PC-9 (cell line): ENCODE results near the gene PPP1R9B. TPM values are rescaled to one million over a fixed set of nuclear protein-coding genes. Genes with fewer than 3 reads are reported as not detected.

Experiments
- BruUV-seq: library from RNA; stranded (reverse); fragments of 400-500 nt; replicated peaks from 2 replicates; lab custom pipeline; 2021; lab: Mats Ljungman, UMichigan
- CTCF ChIA-PET: fragments of 300-600 bp; sonication (Branson Sonifier 250); formaldehyde crosslinking; loops from one replicate; lab custom pipeline; 2022; ENCODE audit warnings: antibody characterized with exemption; lab: Charles Lee
- POLR2A ChIA-PET: fragments of 300-600 bp; sonication (Branson Sonifier 250); formaldehyde crosslinking; loops from one replicate; lab custom pipeline; 2022; ENCODE audit warnings: antibody characterized with exemption; ENCODE audit not compliant: unreplicated experiment; lab: Charles Lee
- DNase-seq, 2 experiments: peaks; one replicate each; pipeline versions ENCODE4 v3.0.0 to v3.0.0-alpha.2; 2015 to 2022; ENCODE audit warnings: mixed read lengths in 1 of 2
- H2AFZ ChIP-seq: fragments of 200-600 bp; sonication (generic); 2 replicates; pipeline ENCODE4 v1.8.1; 2017; ENCODE audit warnings: antibody characterized with exemption
- H3F3A ChIP-seq: fragments of 200-600 bp; sonication (generic); 2 replicates; pipeline ENCODE4 v1.8.1; 2017; ENCODE audit warnings: antibody characterized with exemption, mild to moderate bottlenecking, low read depth; ENCODE audit not compliant: insufficient read depth
- H3K27ac ChIP-seq: fragments of 200-600 bp; sonication (generic); 2 replicates; pipeline ENCODE4 v1.6.1; 2016; ENCODE audit warnings: mixed run types
- H3K27me3 ChIP-seq: fragments of 200-600 bp; sonication (generic); 2 replicates; pipeline ENCODE4 v1.6.1; 2016; ENCODE audit warnings: low read depth, mixed run types; ENCODE audit not compliant: insufficient read depth
- H3K36me3 ChIP-seq: fragments of 200-600 bp; sonication (generic); 2 replicates; pipeline ENCODE4 v1.6.1; 2016; ENCODE audit warnings: low read depth, mixed run types
- H3K4me1 ChIP-seq: fragments of 200-600 bp; sonication (generic); replicated peaks from 2 replicates; pipeline ENCODE4 v1.6.1; 2016; ENCODE audit warnings: mixed run types; ENCODE audit not compliant: insufficient read depth
- H3K4me2 ChIP-seq: fragments of 200-600 bp; sonication (generic); 2 replicates; pipeline ENCODE4 v1.6.1; 2017; ENCODE audit warnings: mixed run types
- H3K4me3 ChIP-seq: fragments of 200-600 bp; sonication (generic); 2 replicates; pipeline ENCODE4 v1.6.1; 2016; ENCODE audit warnings: mixed run types
- H3K79me2 ChIP-seq: fragments of 200-600 bp; sonication (generic); 2 replicates; pipeline ENCODE4 v1.6.1; 2017; ENCODE audit warnings: low read depth, mixed run types
- H3K9me2 ChIP-seq: fragments of 200-600 bp; sonication (generic); 2 replicates; pipeline ENCODE4 v1.8.1; 2017; ENCODE audit warnings: mild to moderate bottlenecking; ENCODE audit not compliant: insufficient read depth
- H3K9me3 ChIP-seq: fragments of 200-600 bp; sonication (generic); 2 replicates; pipeline ENCODE4 v1.8.1; 2016; ENCODE audit warnings: low read depth; ENCODE audit not compliant: insufficient read depth
- H4K20me1 ChIP-seq: fragments of 200-600 bp; sonication (generic); 2 replicates; pipeline ENCODE4 v1.8.1; 2017; ENCODE audit not compliant: insufficient read depth
- EZH2 ChIP-seq: fragments of 200-600 bp; sonication (generic); IDR thresholded peaks from 2 replicates; pipeline ENCODE4 v1.8.0; 2017; ENCODE audit warnings: antibody characterized with exemption, low read depth
- intact Hi-C: fragments of 100-400 bp; cut with micrococcal nuclease; formaldehyde crosslinking; loops from one replicate; pipeline ENCODE4 v1.10.0; 2022; ENCODE audit not compliant: unreplicated experiment
- total RNA-seq: library from RNA; stranded (reverse); gene quantifications from 2 replicates; pipeline ENCODE4 v1.2.3, GENCODE V29; 2021
- TF ChIP-seq, protein P1 (sequence below): fragments of 200-600 bp; sonication (generic); conservative IDR thresholded peaks from 2 replicates; pipeline ENCODE4 v1.6.1; 2017; ENCODE audit warnings: mixed run types, antibody characterized with exemption, mild to moderate bottlenecking, moderate library complexity

The PPP1R9B gene
- total RNA-seq, 1 experiment from 2014 or later, result 35.8 TPM

DNA sequence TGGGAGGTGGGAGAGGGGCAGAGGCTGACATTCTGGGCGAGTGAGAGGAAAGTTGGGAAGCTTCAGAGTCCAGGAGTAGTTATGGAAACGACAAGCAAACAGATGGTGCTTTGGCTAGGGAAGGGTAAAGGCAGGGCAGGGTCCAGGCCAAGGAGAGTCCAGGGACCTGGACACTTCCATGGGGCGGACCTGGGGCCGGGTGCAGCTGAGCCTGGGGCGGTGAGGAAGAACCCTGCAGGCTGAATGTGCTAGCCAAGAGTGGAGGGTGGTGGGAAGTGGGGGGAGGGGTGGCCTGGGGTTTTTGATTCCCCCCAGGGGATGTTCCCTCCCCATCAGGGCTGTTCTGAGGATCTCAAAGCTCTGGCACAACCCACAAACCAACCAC is 2.6 kb downstream of the PPP1R9B start:
- no TSS peak for BruUV-seq
- peaks cover 39% of the 10 kb centered on the region for H3F3A ChIP-seq
- H3K4me3 ChIP-seq, result peak overlapping the region; percentile 70
- CTCF ChIA-PET, result no interaction called here
- no peaks in the 10 kb centered on the region for H3K9me3 ChIP-seq
- H3K27ac ChIP-seq, result no peak overlapping the region
- DNase-seq, result no peak
- peaks cover 16% of the 10 kb centered on the region; the same call in 1 of the 2 replicates for H3K36me3 ChIP-seq
- H3K9me2 ChIP-seq, result no peaks in the 10 kb centered on the region
- H3K4me2 ChIP-seq, result peak overlapping the region; percentile 95
- H3K4me1 ChIP-seq, result peaks cover 61% of the 10 kb centered on the region
- TF ChIP-seq EZH2, result no peak
- TF ChIP-seq, protein P1, sequence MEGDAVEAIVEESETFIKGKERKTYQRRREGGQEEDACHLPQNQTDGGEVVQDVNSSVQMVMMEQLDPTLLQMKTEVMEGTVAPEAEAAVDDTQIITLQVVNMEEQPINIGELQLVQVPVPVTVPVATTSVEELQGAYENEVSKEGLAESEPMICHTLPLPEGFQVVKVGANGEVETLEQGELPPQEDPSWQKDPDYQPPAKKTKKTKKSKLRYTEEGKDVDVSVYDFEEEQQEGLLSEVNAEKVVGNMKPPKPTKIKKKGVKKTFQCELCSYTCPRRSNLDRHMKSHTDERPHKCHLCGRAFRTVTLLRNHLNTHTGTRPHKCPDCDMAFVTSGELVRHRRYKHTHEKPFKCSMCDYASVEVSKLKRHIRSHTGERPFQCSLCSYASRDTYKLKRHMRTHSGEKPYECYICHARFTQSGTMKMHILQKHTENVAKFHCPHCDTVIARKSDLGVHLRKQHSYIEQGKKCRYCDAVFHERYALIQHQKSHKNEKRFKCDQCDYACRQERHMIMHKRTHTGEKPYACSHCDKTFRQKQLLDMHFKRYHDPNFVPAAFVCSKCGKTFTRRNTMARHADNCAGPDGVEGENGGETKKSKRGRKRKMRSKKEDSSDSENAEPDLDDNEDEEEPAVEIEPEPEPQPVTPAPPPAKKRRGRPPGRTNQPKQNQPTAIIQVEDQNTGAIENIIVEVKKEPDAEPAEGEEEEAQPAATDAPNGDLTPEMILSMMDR, result no peak
- POLR2A ChIA-PET, result interaction anchor here (0.7 kb wide), 1 partner anchor 9 kb away, joined by 4 read pairs; no protein-coding TSS in a partner anchor
- H4K20me1 ChIP-seq, result peaks cover 52% of the 10 kb centered on the region
- intact Hi-C loops, result no loop called here
- no peak overlapping the region for H2AFZ ChIP-seq
- H3K79me2 ChIP-seq, result peaks cover 56% of the 10 kb centered on the region
- no peaks in the 10 kb centered on the region for H3K27me3 ChIP-seq

DNA sequence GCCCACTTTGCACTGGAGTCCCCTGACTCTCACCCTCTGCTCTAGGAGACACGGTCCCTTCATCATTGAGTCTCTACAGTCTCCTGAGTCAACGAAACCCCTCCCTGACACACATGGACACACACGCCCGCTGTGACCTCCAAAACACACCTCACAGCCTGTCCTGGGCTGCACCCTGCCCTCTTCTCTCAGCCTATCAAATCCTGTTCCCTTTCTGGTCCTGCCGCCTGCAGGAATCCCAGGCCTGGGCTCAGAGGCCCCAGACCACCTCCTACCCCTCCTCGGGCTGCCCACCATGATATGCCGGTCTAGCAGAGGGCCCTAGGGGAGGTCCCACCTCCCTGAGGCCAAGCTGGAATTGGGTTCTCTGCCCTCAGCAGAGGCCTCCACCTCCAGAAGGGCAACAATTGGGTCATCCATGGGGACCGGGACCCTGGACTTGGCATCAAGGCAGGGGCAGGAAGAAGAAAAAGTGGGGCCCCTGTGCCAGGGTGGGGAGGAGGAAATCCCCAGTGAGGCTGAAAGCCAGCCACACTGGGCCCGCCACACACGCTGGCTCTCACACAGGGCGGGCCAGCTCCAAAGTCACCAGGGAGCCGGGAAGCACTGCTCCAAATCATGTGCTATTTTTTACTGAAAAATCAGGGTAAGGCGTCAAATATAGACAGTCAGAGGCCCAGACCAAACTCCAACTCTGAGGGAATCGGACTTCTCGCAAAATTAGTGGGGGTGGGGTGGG is 3.4 kb downstream of the PPP1R9B start:
- Histone ChIP-seq H3K4me3 (peak overlapping the region; percentile 70; the same call in 1 of the 2 replicates), H3K9me2 (no peaks in the 10 kb centered on the region), H2AFZ (no peak overlapping the region), H3K27me3 (no peaks in the 10 kb centered on the region), H3K9me3 (no peaks in the 10 kb centered on the region), H3K4me1 (peaks cover 54% of the 10 kb centered on the region), H3K36me3 (peaks cover 20% of the 10 kb centered on the region; the same call in 1 of the 2 replicates), H3K79me2 (peaks cover 56% of the 10 kb centered on the region), H3F3A (peaks cover 31% of the 10 kb centered on the region), H4K20me1 (peaks cover 54% of the 10 kb centered on the region), H3K27ac (no peak overlapping the region), H3K4me2 (peak overlapping the region; percentile 95)
- DNase-seq, result no peak
- BruUV-seq, result no TSS peak
- intact Hi-C loops, result no loop called here
- POLR2A ChIA-PET, result no interaction called here
- CTCF ChIA-PET, result interaction anchor here (0.7 kb wide), 1 partner anchor 36 kb away, joined by 5 read pairs; no protein-coding TSS in a partner anchor
- TF ChIP-seq EZH2, result no peak
- TF ChIP-seq, protein P1, result no peak

DNA sequence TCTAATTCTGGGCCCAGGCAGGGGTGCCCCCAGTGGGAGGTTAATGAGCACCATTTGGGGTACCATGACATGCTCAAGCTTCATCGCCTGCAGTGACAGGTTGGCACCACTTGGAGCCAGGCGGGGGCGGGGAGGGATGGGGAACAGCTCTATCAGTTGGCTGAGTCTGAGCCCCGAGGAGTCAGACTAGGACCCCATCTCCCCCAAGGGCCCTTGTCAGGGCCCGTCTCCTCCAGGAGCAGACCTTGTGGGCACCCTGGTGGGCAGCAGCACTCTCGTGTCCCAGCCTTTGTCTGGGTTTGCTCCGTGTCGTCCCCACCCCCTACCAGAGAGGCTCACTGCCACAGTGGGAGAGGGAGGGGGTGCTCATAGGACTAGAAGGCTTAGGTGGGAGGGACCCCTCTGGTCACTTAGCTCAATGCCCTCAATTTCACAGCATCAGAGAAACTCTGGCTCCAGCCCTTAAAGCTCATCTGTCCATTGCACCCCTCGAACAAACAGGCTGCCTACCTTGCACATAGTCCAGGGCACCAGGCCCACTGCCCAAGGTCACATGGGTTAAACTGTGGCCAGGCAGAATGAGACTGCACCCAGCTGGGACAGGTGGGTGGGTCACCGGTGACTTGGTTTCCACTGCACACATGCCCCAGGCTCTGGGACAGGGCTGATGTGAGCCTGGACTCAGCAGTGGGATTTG is 4.1 kb downstream of the PPP1R9B start:
- Histone ChIP-seq H3K27me3 (no peaks in the 10 kb centered on the region), H3F3A (peaks cover 29% of the 10 kb centered on the region), H4K20me1 (peaks cover 58% of the 10 kb centered on the region), H3K36me3 (peaks cover 26% of the 10 kb centered on the region; the same call in 1 of the 2 replicates), H3K9me3 (no peaks in the 10 kb centered on the region), H2AFZ (no peak overlapping the region), H3K4me2 (peak overlapping the region; percentile 95), H3K27ac (no peak overlapping the region), H3K9me2 (no peaks in the 10 kb centered on the region), H3K4me3 (no peak overlapping the region), H3K79me2 (peaks cover 56% of the 10 kb centered on the region), H3K4me1 (peaks cover 51% of the 10 kb centered on the region)
- intact Hi-C loops, result no loop called here
- no peak for TF ChIP-seq EZH2
- TF ChIP-seq, protein P1, result 0 out of 2 replicates have a peak, but pooled peaks have one; percentile 25
- DNase-seq, result no peak
- ChIA-PET POLR2A (interaction anchor here (0.5 kb wide), 1 partner anchor 11 kb away, joined by 4 read pairs; no protein-coding TSS in a partner anchor), CTCF (no interaction called here)
- BruUV-seq, result no TSS peak
